GM18907 (cell line): ENCODE results near the gene HOXC9.

Experiments
- ATAC-seq: cut with Tn5 transposase; IDR thresholded peaks from one replicate; pipeline ENCODE4 v1.9.1; 2021; ENCODE audit warnings: mild to moderate bottlenecking, moderate library complexity; ENCODE audit not compliant: unreplicated experiment

HOXC9 gene

GRCh38 chr12:54000116-54001114 is at the start of gene HOXC9:
HOXC9 (plus strand) TSS chr12:54000161; CDS start chr12:54000189, 28 bp downstream.
- ATAC-seq: no peak

DNA sequence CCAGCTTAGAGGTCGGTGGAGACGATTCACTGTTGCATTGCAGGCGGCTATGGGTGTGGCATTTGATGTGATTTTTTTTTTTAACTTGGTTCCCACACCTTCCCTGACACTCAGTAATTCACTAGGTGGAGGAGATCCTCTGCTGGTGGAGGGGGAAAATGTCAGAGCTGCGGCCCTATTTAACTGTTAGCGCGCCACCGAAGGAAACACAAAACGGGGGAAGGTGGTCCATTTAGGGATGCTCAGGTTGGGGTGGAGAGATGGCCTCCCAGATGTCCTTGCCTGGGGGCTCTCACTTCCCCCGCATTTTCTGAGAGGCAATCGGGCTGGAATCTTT is 49.6 kb upstream of the HOXC9 start:
- no peak for ATAC-seq

DNA sequence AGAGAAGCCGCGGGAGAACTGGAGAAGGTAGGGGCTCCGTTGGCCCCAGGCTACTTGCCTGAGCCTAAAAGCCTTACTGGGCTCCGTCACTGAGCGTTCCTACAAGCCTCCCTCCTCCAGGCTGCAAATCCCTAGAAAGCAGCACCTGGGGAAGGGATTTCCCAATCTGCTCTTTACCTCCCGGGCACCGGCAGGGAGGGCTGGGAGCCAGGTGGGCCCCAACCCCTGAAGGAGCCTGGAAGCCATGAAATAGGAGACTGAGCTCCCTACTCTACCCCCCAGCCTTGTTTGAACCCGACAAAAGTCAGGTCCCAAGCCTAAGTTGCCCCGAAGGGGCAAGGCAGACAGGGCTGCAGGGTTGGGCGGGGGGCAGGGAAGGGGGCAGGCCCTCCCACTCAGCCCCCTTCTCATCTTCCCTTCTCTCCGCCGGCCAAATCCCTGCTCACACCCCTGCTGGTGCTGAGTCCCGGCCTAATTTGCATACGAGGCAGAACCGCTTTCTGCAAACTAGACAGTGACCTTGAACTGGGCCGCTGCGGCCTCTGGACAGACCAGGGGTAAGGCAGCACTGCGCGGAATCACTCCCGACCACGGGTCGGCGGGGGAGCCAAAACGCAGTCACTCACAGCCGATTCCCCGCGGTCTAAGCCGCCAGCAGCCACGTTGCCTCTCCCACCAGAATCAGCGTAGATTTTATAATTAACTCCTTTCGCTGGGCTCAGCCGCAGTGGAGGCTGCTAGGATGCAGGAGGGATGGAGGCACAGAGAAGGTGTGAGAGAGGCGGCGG is 49.0 kb upstream of the HOXC9 start:
- ATAC-seq: no peak

DNA sequence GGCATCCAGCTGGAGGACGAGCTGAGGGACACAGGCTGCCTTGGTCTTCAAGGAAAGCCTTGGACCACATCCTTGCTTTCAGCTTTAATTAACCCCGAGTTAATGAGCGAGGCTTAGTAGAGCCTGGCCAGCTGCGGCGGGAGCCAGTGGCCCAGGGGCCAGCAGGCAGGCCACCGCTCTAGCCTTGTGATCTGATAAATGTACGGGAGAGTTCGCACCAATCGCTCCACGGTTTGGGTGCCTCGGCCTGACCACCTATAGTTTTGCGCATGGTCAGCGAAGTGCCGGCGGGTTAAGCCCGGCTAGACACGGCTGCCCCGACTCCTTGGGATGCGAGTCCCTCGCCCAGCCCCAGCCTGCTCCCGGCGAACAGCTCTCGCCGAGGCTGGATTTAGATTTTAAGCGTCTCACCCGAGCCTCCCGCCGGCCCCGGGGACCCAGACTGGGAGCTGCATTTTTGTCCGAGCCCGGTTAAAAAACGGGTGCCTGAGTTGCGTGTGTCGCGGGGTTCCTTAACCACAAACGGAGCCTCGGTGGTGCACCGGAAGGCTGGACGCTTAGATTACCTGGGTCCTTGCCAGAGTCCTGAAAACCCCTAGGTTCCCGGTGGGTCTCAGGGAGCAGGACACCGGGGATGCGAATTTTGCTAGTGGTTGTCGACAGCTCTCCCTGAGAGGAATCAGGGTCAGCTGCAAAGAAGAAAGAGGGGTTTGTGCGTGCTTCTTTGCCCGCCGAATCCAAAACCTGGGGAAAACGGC is 48.2 kb upstream of the HOXC9 start:
- ATAC-seq: no peak

DNA sequence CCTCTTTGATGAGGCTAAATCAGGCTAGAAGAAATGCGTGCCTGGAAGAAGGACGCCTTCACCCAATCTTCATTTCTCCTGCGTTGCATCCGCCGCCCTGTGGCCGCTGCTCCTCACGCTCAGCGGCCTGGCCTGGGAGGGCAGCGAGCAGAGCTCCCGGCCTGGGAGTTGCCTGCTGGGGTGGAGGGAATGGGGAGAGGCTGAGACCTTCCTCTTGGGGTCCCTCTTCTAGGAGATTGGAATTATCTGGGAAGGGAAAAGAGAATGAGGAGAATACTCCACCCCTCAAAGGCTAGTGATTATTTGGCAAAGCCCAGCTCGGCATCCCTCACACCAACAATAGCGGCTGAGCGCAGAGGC is 47.6 kb upstream of the HOXC9 start:
- no peak for ATAC-seq

DNA sequence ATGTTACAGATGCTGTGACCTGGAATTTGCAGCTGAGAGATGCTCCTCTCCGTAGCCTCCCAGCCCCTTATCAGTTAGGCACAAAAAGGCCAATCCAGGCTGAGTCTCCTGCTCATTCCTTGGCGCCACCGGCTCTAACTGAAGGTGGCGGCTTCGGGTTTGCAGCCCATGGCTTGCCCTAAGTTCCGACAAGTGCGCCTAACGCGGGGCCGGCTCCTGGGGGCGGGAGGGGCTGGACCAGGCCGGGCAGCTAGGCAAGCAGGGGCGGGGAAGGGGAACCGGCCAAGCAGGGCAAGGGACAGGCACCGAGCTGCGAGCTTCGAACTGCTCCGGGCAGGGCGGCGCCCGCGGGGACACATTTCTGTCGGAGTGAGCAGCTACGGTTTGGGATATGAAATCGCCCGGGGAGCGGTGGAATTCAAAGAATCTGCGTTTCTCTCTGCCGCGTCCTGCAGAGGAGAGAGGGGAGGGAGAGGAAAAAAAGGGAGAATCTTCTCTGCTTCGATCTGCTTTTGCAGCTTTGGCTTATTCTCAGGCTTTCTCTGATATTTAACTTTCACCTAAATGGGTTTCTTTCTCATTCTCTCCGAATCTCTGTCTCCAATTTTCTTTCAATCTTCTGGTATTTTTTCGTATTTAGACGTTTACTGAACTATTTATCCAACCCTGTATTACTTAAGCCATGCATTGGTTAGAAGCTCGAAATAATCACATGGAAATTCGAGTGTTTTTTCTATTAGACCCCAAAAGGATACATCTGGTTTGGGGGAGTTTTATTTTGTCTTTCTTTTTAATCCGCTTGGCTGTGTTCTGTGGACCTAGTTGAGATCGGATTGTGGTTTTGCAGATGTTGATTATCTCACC is 46.9 kb upstream of the HOXC9 start:
- ATAC-seq: no peak

- ATAC-seq: no peak
Measured at GRCh38 chr12:53953831-53954693, 45.9 kb upstream of the HOXC9 start.

GRCh38 chr12:53954694-53955035 is 45.3 kb upstream of the HOXC9 start, which contains the start of gene HOXC12:
HOXC12 (plus strand) TSS chr12:53954903; CDS start chr12:53954930, 27 bp downstream.
- no peak for ATAC-seq

- ATAC-seq: no peak
Measured at GRCh38 chr12:53955036-53955775, 44.8 kb upstream of the HOXC9 start.

GRCh38 chr12:53955776-53956250 is 44.1 kb upstream of the HOXC9 start:
- ATAC-seq: no peak

GRCh38 chr12:53956251-53956887 is 43.6 kb upstream of the HOXC9 start:
- no peak for ATAC-seq

GRCh38 chr12:53956914-53957536 is 42.9 kb upstream of the HOXC9 start:
- ATAC-seq: no peak

- ATAC-seq: no peak
Measured at GRCh38 chr12:53958128-53958527, 41.8 kb upstream of the HOXC9 start.

- no peak for ATAC-seq
Measured at GRCh38 chr12:53959314-53959713, 40.6 kb upstream of the HOXC9 start.

- ATAC-seq: no peak
Measured at GRCh38 chr12:53960187-53961024, 39.6 kb upstream of the HOXC9 start.

DNA sequence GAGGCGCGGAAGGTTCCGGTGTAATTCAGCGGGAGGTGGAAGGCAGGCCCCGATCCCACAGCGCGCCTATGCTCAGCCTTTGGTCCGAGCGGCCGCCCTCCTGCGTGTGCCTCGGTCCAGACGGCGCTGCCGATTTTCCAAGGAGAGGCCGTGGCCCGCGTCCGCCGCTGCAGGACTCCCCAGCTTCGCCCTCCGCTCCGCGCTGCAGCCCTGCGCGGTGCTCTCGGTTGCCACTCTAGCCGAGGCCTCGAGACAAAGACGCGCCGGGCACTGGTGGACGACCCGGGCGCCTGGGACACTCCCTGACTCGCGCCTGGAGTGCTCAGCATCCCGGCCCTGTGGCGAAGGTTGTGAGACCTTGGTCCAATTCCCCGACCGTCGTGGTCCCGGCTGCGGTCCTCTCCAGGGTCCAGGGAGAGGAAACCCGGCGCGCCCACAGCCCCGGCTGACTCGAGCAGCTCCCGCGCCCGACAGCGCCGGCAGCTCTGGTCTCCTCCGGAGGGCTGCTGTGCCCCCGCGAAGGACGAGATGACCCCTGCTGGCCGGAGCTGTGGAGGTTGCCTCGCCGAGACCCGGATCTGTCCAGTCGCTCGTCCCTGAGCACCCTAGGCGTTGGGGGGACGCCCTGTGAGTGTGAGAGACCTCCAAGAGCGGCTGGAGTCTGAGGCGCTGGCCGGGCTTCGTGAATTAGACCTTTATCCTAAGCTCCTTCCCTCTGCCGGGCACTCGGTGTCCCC is 38.8 kb upstream of the HOXC9 start:
- no peak for ATAC-seq
